Posterior vena cava (tissue), 2 donors: ENCODE results near the gene CAMK2G. TPM values are rescaled to one million over a fixed set of nuclear protein-coding genes. Genes with fewer than 3 reads are reported as not detected.

ENCODE experiments used
- DNase-seq: peaks from one replicate; pipeline ENCODE4 v3.0.0-alpha.2; 2020; ENCODE audit warnings: low spot score
- intact Hi-C, 2 donors: fragments of 100-400 bp; cut with DNase I; formaldehyde crosslinking; loops; one replicate each; pipeline versions ENCODE4 v1.14.1 to v1.14.2; 2022 to 2023
- total RNA-seq, 2 donors: library from RNA; stranded (reverse); fragmentation: NEBNext Ultra II Directional; extraction: Animal tissue kit (Norgen Biotek cat#: 25700); gene quantifications; one replicate each; pipeline ENCODE4 v1.2.1, GENCODE V29; 2021
- donor health status: DM: yes; HTN: yes; CAD: no.
- donor health status: DM: yes; HTN: yes; CAD: no.

CAMK2G gene
- total RNA-seq, 2 donors from 2014 or later: 70.1 to 78.8 TPM

DNA sequence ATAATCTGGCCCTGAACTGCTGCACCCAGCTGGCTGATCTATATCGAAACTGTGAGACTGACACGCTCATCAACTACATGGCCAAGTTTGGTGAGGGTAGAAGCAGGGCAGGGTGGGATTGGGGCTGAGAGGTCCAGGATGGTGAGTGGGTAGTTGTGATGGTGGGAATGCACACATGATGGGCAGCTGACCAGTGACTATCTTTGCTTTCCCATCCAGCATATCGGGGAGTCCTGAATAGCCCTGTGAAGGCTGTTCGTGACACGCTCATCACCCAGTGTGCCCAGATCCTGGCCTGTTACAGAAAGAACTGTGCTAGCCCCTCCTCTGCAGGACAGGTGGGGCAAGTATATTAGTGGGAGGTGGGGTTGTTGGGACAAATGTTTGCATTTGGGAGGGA is 105.0 kb downstream of the CAMK2G start:
- intact Hi-C loops: no loop called here

DNA sequence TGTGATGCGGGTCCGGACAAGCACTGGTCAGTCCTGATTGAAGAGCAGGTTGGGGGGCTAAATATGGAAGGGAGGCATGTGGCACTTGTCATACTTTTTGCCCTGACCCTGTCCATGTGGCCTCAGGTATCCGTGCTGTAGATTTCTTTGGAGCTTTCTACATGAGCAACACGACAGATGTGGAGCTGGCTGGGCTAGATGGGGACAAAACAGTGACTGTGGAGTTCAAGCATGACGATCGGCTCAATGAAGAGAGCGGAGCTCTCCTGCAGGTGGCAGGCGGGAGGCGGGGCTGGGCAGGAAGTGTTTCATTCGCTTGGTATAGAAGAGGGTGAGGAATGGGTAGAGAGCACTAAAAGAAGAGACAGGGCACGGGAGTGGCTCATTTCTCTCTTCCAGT is 105.5 kb downstream of the CAMK2G start:
- DNase-seq: no peak
- intact Hi-C loops: no loop called here

More for the DNA sequence above, 105.0 kb downstream of the CAMK2G start:
- DNase-seq: no peak

DNA sequence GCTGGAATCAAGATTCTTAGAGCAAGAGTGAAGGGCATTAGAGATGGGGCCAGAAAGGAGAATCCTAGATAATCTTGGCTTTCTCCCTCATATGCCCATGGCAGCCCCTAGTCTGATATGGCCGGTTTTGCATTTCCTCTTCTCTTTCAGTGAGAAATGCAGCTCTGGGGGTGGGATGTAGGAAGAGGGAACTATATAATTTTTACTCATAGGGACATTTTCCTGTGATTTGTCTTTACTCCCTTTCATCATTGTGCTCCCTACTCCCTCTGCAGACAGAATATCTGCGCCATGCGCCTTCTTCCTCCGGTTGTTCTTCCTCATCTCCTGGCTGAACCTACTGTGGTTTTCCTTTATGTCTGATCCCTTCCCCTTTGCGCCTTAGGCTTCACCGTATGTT is 109.3 kb downstream of the CAMK2G start:
- no peak for DNase-seq

DNA sequence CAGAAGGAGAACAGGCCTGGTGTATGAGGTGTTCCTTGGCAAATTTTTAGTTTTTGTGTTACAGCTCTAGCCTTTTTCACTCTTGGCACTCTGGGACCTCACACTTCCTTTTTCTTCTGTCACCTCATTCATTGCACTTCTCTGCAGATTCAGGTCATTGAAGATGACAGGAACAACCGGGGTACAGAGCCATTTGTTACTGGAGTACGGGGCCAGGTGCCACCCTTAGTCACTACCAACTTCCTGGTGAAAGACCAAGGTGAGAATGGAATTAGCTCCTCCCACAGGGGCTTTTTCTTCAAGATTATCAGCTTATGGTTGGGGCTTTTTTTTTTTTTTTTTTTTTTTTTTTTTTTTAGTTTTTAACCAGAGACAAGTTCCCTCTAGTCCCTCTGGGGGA is 111.0 kb downstream of the CAMK2G start:
- intact Hi-C loops: no loop called here
- DNase-seq: no peak

More for the DNA sequence above, 109.3 kb downstream of the CAMK2G start:
- intact Hi-C loops: no loop called here

DNA sequence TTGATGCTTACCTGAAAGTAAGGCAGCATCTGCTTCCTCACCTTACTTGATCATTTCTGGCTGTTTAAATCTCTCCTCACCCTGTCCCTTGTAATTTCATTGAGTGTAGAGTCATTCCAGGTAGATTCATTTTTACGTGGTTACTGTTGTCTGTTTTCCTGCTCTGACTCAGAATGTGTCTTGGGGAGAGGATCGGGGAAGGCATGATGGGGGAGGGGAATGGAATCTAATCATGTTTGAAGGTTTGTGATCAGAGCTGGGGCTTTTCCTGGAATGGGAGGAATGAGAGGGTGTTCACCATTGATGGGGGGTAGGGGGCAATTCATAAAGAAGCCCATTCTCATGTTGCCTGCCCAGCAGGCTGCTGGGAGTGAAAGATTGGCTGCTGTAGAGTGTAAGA is 111.4 kb downstream of the CAMK2G start:
- intact Hi-C loops: no loop called here
- DNase-seq: no peak

Other genes starting within 250 kb of the CAMK2G start
- gene MYOZ1, start 233.1 kb downstream of the CAMK2G start, total RNA-seq: 1 to 10 TPM; 2.8 to 3.3 TPM
- gene SYNPO2L, start 218.5 kb downstream of the CAMK2G start, total RNA-seq: 1 to 10 TPM; 3.1 to 4.7 TPM
- 1 to 10 TPM; 7.3 to 7.8 TPM for gene AGAP5, start 176.4 kb downstream of the CAMK2G start, total RNA-seq
- 10 to 100 TPM; 51.3 to 51.4 TPM for gene SEC24C, start 130.2 kb downstream of the CAMK2G start, total RNA-seq
- gene CHCHD1, start 92.5 kb downstream of the CAMK2G start, total RNA-seq: 10 to 100 TPM; 15.1 to 18.8 TPM
- 10 to 100 TPM; 73.4 to 92.0 TPM for gene ZSWIM8, start 88.9 kb downstream of the CAMK2G start, total RNA-seq
- gene NDST2, start 63.0 kb downstream of the CAMK2G start, total RNA-seq: 10 to 100 TPM; 23.4 to 24.4 TPM
- 10 to 100 TPM; 34.2 to 36.7 TPM for gene PLAU, start 36.6 kb upstream of the CAMK2G start, total RNA-seq
- 100 to 1,000 TPM; 419 to 480 TPM for gene VCL, start 123.6 kb upstream of the CAMK2G start, total RNA-seq